NCI-H526 (cell line): ENCODE results near the gene SGCD.

ENCODE experiments used
- DNase-seq, 2 experiments: peaks; one replicate each; lab custom pipeline; 2025; lab: John Stamatoyannopoulos, UW

The SGCD gene

DNA sequence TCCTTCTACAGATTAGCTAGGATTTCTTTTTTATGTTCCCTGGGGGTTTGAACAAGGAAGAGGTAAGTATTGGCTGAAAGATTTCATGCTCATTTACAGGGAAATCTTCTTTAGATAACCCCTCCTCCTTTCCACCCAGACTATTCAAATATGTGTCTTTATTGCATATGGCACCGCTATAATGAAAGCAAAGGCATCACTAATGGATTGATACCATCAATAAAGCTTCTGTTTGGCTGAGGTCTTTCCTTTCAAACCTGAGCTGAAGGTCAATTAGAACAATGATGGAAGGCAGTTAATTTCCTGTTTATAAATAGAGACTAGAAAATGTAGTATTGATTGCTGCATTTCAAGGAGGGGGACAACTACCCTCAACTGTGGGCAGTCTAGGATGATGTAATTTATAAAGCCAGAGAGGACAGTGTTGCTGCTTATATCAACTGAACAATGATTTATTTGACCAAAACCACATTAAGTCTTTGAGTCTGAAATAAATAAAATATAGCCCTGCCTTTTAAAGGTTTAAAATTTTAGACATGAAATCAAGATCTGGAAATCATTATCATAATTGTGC is 132.9 kb downstream of the SGCD start:
- no peak for DNase-seq

DNA sequence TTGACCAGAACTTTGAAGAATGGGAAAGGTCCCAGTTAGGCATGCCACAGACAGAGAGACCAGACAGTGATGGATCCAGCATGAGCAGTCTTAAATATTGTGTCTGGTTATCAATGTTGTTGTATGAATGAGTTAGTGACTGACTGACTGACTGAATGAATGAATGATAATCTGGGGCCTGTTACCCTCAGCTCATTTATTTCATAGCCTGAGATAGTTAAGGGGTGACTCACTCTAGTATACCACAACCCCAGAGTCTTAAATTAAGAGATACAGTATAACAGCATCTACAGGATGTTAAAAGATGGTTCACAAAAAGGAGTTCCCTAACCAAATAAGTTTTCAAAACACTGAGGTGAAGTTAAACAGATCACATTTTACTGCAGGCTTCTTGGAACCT is 133.5 kb downstream of the SGCD start:
- no peak for DNase-seq

DNA sequence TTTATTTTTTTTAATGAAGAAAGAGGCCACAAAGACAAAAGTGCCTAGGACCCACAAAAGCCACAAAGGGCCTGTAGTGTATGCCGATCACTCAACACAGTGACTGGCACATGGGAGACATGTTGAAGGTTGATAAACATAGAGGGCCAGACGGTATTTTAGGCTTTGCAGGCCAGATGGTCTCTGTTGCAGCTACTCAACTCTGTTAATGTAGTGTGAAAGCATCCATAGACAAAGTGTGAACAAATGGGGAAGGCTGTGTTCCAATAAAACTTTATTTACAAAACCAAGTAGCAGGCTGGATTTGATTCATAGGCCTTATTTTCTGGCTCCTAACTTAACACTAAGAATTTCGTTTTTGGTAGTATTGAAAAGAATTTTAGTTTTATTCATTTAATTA is 139.9 kb downstream of the SGCD start:
- no peak for DNase-seq

DNA sequence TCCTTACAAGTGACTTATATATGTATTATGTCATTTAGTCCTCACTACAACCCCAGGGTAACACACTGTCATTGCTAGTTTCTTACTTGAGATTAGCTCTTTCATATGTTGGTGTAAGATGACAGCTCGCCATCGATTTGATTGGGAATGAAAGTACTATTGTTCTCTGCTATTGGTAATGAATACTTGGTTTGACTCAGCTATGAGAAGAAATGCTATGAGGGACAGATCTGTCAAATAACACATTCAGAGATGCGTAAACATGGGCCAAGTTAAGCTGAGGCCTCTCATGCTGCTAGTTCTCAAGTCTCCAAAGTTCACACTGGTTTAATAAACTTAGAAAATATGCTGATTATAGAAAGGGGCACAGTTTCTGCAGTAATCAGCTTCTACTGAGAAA is 142.7 kb downstream of the SGCD start:
- DNase-seq: no peak

DNA sequence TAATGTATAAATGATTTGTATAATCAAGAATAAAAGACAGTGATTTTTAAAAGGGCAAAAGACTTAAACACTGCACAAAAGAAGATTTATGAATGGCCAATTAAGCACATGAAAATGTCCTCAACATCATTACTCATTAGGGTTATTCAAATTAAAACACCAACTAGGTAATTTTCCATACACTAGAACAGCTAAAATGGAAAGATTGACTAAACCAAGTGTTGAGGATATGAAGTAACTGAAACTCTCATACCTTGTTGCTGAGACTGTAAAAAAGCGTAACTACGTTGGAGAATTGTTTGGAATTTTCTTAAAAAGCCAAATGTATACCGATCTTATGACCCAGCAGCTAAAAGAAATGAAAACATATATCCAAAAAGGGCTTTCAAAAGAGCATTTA is 144.9 kb downstream of the SGCD start:
- no peak for DNase-seq

DNA sequence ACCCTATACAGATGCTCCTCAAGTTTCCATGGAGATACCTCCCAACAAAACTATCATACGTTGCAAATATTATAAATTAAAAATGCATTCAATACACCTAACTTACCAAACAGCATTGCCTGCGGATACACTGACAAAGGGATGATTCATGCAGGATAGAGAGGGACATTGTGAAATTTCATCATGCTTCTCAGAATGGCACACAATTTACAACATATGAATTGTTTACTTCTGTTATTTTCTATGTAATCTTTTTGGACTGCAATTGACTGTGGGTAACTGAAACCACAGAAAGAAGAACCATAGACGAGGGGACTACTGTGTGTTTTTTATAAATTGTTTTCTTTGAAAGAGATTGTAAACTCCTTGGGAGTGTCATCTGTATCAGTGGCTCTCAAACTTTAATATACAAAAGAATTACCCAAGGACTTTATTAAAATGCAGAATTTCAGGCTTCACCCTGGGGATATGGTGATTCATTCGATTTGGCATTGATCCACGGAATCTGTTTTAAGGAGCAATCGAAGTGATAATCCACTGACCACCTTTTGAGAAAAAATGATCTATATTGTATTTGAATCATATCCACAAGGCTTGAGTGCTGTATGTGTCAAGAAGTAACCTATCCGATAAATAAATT is 146.4 kb downstream of the SGCD start:
- no peak for DNase-seq

DNA sequence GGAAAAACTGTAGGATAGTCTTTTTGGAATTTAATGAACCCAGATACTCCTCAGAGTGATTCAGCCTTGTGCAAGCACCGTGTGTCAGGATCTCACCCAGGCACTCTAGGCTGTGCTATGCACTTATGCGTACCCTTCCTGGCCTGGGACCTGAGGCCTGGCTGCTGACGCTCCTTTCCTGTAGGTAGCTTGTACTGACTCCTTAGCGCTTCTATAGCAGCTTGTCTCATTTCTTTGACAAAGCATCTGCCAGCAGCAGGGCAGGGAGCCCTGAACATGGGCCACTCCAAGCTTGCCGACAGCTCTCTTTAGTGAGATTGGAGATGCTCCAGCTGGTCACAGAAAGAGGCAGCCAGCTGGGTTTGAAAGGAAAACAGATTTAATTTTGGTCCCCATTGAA is 147.3 kb downstream of the SGCD start:
- DNase-seq: no peak

DNA sequence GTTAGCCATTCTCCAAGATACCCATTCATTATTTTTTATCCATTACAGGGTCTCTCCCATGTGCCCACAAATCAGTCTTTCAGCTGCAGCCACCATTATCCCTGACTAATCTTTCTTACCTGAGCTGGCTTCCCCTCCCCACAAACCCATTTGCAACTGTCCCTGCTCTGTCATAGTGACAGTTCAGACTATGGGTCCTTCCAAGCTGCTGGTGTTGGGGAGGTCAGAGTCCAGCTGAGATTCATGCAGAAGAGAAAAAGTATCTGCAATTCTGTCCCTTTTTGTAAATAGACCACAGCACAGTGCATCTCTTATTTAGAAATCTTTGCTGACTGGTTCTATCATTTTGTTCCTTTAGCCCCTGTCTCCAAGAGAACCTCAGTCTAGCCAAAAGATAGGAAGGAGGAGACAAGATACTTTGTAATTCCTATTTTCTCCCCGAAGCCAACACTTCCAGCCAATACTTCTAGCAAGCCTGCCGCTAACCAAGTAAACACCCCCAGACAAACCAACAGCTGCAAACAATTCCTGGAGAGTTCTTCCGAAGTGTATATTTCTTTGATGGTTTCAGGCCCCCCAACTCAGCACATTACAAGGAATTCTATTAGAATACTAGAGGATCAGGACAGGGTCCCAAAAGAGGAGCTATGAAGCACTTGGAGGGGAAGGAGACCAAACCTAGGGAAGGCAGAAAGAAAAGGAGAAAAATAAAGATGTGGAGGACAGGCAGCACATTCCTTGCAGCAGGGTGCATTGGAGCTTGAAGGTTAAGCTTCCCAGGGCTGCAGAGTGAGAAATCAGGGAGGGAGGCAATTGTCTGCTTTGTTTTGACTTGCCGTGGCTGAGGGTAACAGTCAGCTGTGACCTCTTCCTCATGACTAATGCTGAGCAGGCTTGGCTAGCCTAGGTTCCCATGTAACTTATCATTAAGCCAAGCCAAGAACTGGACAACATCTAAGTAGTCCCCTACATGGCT is 148.5 kb downstream of the SGCD start:
- DNase-seq: no peak

DNA sequence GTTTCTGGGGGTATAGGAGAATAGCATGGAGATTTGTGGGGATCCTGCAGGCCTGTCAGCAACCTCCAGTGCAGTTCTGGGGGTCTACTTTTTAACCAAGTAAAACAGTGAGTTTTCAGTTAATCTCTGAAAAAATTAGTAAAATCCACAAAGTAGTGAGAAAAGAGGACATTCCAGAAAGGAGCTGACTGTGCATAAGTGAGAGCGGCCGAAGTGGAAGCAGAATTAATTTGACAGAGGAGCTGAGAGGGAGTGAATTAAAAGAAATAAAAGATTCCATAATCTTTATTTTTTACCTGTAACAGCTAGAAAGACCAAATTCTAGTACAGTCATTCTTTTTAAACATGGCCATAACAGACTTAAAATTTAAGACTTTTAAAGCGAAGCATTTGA is 149.2 kb downstream of the SGCD start:
- DNase-seq: no peak

DNA sequence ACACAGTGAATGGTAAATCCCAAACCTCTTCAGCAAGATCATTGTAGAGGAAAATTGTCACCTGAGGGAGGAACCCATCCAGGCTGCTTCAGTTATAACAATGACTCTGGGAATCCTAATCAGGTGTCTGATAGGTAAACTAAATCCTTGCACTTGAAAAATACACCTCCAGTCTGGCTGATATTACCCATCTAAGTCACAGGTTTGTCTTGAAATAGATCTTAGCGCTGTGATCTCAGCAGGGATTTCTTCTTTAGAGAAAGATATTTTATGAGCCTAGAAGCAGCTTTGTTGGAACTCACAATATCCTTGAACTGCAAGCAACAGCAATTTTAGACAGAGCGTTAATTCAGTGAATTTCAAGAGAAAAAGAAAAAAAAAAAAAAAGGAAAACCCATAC is 149.7 kb downstream of the SGCD start:
- no peak for DNase-seq

DNA sequence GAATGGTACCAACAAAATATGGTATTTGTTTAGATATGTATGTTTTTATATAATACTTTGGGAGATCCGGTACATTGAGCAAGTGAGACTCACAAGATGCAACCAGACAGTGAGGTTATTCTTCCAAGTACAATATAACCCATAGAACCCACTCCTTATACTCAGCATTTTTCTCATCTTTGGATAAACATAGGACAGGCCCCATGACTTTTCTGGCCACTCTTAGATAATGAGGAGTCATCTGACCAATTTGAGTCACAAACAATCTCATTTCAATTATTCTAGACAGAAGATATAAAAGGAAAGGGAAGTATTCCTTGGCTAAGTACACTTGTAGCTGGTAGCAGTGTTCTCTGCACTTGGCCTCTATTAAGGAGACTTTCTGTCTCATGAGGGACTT is 150.2 kb downstream of the SGCD start:
- DNase-seq: no peak

DNA sequence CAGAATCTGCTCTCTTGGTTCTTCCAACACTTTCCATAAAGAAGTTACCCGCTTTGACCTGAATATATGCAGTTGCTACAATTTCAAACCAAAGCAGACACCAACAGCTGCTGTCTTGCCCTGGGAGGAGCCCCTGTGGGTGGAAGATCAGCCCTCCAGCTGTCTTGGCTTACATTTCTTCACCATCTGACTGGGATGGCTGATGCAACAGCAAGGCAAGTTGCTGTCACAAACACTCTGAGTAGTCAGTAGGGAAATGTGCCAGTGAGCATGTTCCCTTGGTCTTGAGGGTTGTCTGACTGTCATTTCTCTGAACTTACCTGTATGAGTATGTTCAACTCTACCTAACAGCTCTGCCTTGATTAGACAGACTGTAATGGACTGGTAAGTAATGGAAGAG is 152.9 kb downstream of the SGCD start:
- DNase-seq: no peak

DNA sequence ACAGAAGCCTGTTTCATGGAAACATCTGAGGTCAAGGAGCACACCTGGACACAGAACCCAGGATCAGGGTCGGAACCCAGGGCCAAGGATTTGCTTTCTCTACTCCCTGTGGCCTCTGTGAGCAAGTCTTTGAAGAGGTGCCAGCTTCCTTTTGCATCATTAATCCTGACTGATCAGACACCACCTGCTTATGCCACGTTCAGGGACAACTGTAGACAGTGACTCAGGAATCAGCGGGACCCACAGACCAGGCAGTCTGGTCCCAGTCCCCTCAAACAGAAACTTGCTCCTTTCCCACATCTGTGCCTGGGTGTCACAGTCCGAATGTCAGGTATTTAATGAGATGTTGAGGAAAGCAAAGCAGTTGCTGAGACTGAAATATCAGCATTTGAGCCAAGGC is 154.8 kb downstream of the SGCD start:
- no peak for DNase-seq

DNA sequence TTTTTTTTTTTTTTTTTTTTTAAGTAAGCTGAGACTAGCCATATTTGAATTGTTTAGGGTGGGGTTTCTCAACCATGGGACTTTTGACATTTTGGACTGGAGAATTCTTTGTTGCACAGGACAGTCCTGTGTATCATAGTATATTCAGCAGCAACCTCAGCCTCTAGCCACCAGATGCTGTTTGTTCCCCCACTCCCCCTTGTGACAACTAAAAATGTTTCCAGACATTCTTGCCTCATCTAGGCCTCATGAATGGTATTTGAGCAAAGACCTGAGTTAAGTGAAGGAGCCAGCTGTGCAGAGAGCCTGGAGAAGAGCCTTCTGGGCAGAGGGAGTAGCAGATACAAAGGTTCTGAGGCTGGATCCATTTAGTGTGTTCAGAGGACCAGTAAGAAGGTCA is 155.9 kb downstream of the SGCD start:
- DNase-seq: no peak

DNA sequence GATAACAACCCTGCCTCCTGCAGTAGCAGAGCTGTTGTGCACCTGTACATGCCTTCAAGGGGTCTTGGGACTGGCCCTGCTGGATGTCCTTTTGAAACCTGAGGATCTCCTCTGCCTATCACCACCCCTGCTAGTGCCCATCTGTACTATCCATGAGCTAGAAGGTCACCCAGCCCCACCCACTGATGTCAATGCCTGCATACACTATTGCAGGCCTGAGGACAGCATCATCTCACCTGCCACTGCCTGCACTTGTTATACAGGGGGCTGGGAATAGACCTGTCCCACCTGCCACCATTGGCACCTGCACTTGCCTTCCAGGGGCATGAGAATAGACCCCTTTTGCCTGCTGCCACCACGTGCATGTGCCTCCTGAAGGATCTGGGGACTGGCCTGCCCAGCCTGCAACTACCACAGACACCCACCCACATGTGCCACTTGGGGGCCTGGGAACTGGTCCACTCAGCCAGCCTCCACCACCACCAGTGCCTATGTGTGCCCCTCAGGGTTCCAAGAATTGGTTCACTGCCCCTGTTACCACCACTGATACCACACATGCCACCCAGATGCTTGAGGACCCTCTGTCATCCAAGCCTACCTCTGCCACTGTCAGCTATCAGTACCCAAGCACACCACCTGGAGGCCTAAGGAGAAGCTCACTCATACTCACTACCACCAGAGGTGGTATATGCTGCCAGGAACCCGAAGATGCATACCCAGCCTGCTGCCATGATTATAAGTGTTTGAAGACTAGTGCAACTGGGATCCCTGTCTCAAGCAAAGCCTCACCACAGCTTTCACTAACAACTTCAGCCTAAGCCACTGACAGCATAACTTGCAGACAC is 159.7 kb downstream of the SGCD start:
- no peak for DNase-seq

DNA sequence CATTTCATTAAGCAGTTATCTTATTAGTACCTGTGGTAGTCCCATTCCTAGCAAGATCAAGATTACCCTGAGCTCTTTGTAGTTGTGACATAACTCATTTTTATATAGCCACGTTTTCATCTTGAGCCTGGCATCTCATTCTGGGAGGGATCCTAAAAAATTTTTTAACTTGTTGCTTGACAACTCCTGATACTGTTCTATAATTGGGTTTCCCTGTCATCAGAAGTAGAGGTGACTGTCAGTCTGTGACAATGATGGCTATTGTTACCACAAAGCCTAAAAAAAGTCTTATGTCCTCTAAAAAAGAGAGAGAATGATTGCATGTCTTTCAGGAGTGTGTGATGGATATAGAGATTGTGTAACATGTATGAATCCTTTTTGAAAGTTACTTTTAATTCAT is 164.8 kb downstream of the SGCD start:
- no peak for DNase-seq

DNA sequence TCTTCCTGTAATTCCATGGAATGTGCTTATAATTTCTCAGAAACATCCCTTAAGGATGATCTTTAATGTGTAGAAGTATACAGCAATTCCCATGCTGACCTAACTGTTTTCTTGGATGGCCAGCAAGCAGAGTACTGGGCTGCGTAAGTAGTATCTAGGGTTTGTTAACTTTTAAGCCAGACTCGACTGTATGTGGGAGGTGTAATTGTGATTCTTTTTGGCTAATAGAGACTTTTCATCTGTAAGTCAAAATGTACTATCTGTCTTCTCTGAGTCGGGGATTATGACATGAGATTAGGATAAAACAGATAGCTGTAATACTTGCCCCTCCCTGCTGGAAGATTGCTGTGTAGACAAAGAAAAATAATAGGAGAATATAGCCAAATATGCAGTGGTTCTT is 169.3 kb downstream of the SGCD start:
- DNase-seq: no peak

DNA sequence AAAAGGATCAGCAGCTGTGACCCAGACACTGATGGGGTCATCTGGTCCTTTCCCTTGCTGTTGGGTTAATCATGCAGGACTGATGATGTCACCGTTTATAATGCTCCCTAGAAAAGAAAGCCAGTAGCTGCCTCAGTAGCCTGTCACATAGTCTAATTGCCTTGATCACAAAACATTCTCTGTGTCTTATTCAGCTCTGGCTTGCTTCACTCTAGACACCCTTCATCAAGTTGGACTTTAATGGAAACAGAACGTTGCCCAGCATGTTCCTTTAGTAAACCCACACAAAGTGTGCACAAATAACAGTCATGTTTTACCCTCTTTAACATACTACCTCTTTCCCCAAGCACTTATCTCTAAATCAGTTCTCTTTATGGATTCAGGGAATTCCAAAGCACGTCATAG is 170.8 kb downstream of the SGCD start:
- DNase-seq: no peak

DNA sequence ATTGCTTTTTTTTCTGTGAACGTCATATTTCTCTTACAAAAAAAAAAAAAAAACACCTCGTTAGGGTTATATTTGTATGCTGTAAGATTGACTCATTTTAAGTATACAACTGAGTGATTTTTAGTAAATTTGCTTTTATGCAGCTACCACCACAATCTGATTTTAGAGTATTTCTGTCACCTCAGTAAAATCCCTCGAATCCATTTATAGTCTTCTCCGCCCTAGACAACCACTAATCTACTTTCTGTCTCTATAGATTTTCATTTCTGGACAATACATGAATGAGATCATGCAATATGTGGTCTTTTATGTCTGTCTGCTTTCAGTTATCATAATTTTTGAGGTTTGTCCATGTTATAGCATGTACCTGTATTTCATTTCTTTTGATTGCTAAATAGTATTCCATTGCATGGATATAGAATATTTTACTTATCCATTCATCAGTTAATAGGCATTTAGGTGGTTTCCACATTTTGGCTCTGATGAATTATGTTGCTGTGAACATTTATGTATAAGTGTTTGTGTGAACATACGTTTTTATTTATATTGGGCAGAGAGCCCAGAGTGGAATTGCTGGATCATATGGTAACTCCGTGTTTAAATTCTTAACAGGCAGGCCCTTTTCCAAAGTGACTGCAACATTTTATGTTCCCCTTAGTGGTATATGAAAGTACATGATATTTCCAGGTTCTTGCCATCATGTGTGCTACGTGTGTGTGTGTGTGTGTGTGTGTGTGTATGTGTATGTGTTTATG is 171.4 kb downstream of the SGCD start:
- DNase-seq: no peak

DNA sequence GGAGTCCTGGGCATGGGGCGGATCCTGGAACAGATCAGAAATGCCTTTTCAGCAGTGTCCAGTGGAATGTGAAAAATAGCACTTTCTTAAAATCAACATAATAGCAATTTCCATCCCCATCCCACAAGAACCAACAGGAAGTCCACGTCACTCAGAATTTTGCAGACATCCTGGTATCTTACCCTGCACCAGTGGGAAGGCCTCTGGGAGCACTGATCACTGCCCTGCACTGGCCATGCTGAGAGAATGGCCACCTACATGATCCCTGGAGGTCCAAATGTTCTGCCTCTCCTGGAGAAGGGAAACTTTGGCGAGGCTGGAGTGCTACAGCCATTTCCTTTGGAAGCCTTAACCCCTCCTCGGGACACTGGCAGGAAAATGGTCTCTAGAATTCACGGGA is 173.8 kb downstream of the SGCD start:
- no peak for DNase-seq

DNA sequence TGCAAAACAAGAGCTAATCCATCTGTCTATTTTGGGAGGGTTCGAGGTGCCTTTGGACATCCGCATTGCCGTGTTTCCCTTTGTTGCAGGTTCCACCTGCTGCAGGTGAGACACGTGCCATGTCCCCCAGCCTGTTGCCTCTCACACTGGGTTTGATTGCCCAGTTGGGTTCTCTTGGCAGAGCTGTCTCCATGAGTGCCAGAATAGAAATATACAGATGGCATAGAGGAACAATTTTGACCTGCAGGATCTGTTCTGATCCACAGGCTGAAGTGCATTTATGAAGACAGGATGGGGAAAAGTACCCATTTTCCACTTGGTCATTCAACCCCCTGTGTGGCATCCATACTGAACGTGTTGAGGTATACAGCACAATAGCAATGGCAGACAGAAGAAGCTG is 178.1 kb downstream of the SGCD start:
- no peak for DNase-seq
